Pancreas (tissue), 10 donors: ENCODE data around the gene UHRF1. TPM values are rescaled to one million over a fixed set of nuclear protein-coding genes. Genes with fewer than 3 reads are reported as not detected.
"Not testable (repeated sequence)": the region's sequence is repeated elsewhere in the genome, so short reads cannot be mapped to it uniquely, and the experiment has no call there.

Source experiments
- ATAC-seq, 4 donors: fragments of 200-7000 bp; cut with Tn5 transposase; one replicate each; pipeline versions ENCODE4 v1.8.0 to v1.9.1; 2020; ENCODE audit warnings: mild to moderate bottlenecking in 4 of 4, moderate library complexity in 4 of 4
- DNase-seq, 6 donors: peaks; one replicate each; pipeline ENCODE4 v3.0.0-alpha.2; 2020
- FAIRE-seq: peaks from 2 replicates; lab custom pipeline; 2012; peaks lifted over from hg19 to GRCh38; lab: Jason Lieb, UNC
- H3K27ac ChIP-seq, 4 donors: fragments of 200-600 bp; sonication (generic); 1 replicate in 3 of 4; 2 replicates in 1 of 4; pipeline versions ENCODE4 v1.5.0 to v1.8.0; 2020
- H3K27me3 ChIP-seq, 4 donors: fragments of 200-600 bp; one replicate each; pipeline ENCODE4 v1.8.0; 2021
- H3K36me3 ChIP-seq, 3 donors: fragments of 200-600 bp; sonication (generic) in 1 of 3; one replicate each; pipeline versions ENCODE4 v1.5.0 to v1.8.0; 2020 to 2021
- H3K4me1 ChIP-seq, 3 donors: fragments of 200-600 bp; one replicate each; pipeline ENCODE4 v1.8.0; 2021
- H3K4me3 ChIP-seq, 4 donors: fragments of 200-600 bp; sonication (generic) in 2 of 4; one replicate each; pipeline versions ENCODE4 v1.5.0 to v1.8.0; 2020 to 2021
- H3K9me3 ChIP-seq, 4 donors: fragments of 200-600 bp; one replicate each; pipeline ENCODE4 v1.8.0; 2021
- WGBS, 2 donors: extraction: QIAGEN DNeasy Blood & Tissue Kit; methylation state at CpG; one replicate each; pipeline ENCODE4 v1.1.7; 2013; 5-methylcytosine and 5-hydroxymethylcytosine counted together
- intact Hi-C, 3 donors: fragments of 100-400 bp; cut with DNase I; formaldehyde crosslinking; loops; one replicate each; pipeline versions ENCODE4 v1.11.1 to v1.14.2; 2022
- polyA plus RNA-seq, 2 donors: library from polyadenylated mRNA; stranded (reverse); fragments of 200-250 nt; gene quantifications; one replicate each; pipeline ENCODE4 v1.2.3, GENCODE V29; 2013
- total RNA-seq, 6 donors: library from RNA; stranded (reverse); fragmentation: NEBNext Ultra II Directional in 4 of 6; extraction: Animal tissue kit (Norgen Biotek cat#: 25700) in 4 of 6; gene quantifications; one replicate each; pipeline versions ENCODE4 v1.2.1 to v1.2.4, GENCODE V29; 2021 to 2023
- TF ChIP-seq, protein P1 (sequence below), 4 donors: fragments of 200-600 bp; sonication (generic) in 3 of 4; IDR thresholded peaks; one replicate each; pipeline versions ENCODE4 v1.5.0 to v1.8.0; 2021; ENCODE audit warnings: antibody characterized with exemption in 4 of 4
- donor health status: healthy with polysubstance abuse.
- donor health status: DM: no; HTN: no; CAD: no; lungs with moderate emphysema.
- donor health status: DM: no; HTN: no; CAD: no.
- donor health status: control.
- donor health status: control.
- donor health status: Bipolar disorder and iron deficiency.
- donor health status: DM: yes; HTN: yes; CAD: no.
- donor health status: DM: no; HTN: no; CAD: no.
- donor health status: DM: no; HTN: no; CAD: no.
- donor health status: DM: yes; HTN: yes; CAD: no.

UHRF1 gene
- total and polyA plus RNA-seq, 8 donors = 0.28 to 1.7 (median 0.84) TPM

DNA sequence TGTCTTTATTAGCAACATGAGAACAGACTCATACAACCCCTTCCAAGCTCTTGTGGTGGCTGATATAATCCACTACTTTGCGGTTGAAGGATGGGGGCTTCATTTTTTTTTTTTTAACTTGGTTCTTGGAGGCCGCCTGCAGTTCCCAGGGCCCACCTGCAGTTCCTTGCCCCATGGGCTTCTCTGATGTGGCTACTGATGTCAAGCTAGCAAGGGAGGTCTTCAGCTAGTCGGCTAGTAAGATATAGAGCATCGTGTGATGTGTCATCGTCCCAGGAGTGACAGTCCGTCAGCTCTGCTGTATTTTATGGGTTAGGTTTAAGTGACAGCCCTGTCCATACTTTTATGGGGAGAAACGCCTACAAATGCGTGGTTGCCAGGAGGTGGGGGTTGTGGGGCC is 26.1 kb downstream of the UHRF1 start:
- no peak overlapping the region for H3K4me3 ChIP-seq
- TF ChIP-seq, protein P1, sequence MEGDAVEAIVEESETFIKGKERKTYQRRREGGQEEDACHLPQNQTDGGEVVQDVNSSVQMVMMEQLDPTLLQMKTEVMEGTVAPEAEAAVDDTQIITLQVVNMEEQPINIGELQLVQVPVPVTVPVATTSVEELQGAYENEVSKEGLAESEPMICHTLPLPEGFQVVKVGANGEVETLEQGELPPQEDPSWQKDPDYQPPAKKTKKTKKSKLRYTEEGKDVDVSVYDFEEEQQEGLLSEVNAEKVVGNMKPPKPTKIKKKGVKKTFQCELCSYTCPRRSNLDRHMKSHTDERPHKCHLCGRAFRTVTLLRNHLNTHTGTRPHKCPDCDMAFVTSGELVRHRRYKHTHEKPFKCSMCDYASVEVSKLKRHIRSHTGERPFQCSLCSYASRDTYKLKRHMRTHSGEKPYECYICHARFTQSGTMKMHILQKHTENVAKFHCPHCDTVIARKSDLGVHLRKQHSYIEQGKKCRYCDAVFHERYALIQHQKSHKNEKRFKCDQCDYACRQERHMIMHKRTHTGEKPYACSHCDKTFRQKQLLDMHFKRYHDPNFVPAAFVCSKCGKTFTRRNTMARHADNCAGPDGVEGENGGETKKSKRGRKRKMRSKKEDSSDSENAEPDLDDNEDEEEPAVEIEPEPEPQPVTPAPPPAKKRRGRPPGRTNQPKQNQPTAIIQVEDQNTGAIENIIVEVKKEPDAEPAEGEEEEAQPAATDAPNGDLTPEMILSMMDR (IDR thresholded peaks at IDR 0.05) = no peak
- DNase-seq (no peak), ATAC-seq (no peak), FAIRE-seq (no peak)
- no peak overlapping the region for H3K27ac ChIP-seq
- no peaks in the 10 kb centered on the region for H3K36me3 ChIP-seq
- no peaks in the 10 kb centered on the region for H3K27me3 ChIP-seq
- no peaks in the 10 kb centered on the region for H3K9me3 ChIP-seq
- no peaks in the 10 kb centered on the region for H3K4me1 ChIP-seq
- 79 to 83% methylated on average over 8 of the region's 8 CpGs for WGBS, 2 donors
- intact Hi-C loops = no loop called here

DNA sequence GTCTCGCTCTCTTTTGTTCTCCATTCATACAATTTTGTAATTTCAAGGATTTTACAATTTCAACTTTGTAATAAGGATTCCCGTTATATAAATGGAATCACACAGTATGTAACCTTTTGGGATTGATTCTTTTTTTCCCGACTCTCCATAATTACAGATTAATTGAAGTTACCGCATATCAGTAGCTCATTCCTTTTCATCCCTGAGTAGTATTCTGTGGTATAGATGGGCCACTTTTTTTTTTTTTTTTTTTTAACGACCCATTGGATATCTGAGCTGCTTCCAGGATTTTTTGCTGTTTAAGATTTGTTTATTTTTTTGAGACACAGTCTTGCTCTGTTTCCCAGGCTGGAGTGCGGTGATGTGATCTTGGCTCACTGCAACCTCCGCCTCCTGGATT is 27.8 kb downstream of the UHRF1 start:
- no peaks in the 10 kb centered on the region for H3K27me3 ChIP-seq
- TF ChIP-seq, protein P1 (IDR thresholded peaks at IDR 0.05) = no peak
- no peak overlapping the region for H3K4me3 ChIP-seq
- no peak for FAIRE-seq
- WGBS, 2 donors = 87 to 89% methylated on average over 7 of the region's 7 CpGs
- no peak for ATAC-seq
- DNase-seq = no peak
- no peaks in the 10 kb centered on the region for H3K4me1 ChIP-seq
- H3K27ac ChIP-seq = no peak overlapping the region
- intact Hi-C loops = no loop called here
- H3K36me3 ChIP-seq = no peaks in the 10 kb centered on the region
- no peaks in the 10 kb centered on the region for H3K9me3 ChIP-seq

DNA sequence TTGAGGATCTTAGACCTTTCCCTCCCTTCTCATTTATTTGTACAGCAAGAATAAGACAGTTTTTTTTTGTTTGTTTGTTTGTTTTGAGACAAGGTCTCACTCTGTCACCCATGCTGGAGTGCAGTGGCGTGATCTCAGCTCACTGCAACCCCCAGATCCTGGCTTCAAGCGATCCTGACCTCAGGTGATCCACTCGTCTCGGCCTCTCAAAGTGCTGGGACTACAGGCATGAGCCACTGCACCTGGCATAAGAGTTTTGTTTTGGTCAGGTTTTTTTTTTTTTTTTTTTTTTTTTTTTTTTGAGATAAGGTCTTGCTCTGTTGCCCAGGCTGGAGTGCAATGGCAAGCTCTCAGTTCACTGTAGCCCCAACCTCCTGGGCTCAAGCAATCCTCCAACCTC is 29.2 kb downstream of the UHRF1 start:
- intact Hi-C loops, H3K4me3 ChIP-seq, ATAC-seq, FAIRE-seq, H3K36me3 ChIP-seq, H3K9me3 ChIP-seq, DNase-seq, H3K4me1 ChIP-seq, H3K27ac ChIP-seq, H3K27me3 ChIP-seq: not testable (repeated sequence)
- WGBS, 2 donors = 61 to 65% methylated on average over 4 of the region's 4 CpGs

DNA sequence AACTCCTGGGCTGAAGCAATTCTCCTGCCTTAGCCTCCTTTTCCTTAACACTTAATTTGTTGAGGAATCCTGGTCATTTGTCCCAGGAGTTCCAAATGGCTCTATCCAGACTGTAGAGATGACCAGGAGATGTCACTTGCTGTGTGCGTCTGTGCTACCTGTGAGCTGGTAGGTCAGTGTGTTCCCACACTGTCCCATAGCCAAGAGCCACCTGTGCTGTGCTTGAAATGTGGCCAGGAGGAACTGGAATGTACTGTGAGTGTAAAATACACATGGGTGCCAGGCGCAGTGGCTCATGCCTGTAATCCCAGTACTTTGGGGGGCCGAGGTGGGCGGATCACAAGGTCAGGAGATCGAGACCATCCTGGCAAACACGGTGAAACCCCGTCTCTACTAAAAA is 30.2 kb downstream of the UHRF1 start:
- H3K4me3 ChIP-seq = no peak overlapping the region
- 85 to 86% methylated on average over 7 of the region's 7 CpGs for WGBS, 2 donors
- no peak for FAIRE-seq
- H3K27ac ChIP-seq = no peak overlapping the region
- intact Hi-C loops = no loop called here
- no peaks in the 10 kb centered on the region for H3K36me3 ChIP-seq
- H3K27me3 ChIP-seq = no peaks in the 10 kb centered on the region
- no peak for DNase-seq
- H3K9me3 ChIP-seq = no peaks in the 10 kb centered on the region
- ATAC-seq = no peak
- no peaks in the 10 kb centered on the region for H3K4me1 ChIP-seq
- TF ChIP-seq, protein P1 (IDR thresholded peaks at IDR 0.05) = no peak

DNA sequence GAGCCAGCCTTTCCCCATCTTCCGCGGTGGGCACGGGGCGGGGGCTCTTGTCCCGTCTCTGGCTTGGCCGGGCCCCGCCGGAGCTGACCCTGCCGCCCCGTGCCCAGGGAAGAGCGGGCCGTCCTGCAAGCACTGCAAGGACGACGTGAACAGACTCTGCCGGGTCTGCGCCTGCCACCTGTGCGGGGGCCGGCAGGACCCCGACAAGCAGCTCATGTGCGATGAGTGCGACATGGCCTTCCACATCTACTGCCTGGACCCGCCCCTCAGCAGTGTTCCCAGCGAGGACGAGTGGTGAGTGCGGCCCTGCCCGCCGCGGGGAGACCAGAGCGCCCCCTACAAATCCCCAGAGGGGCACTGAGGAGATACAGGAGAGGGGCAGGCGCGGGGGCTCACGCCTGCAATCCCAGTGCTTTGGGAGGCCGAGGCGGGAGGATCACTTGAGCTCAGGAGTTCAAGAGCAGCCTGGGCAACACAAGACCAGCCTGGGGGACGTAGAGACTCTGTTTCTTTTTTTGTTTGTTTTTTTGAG is 32.4 kb downstream of the UHRF1 start:
- H3K27me3 ChIP-seq, H3K36me3 ChIP-seq, FAIRE-seq, H3K4me1 ChIP-seq, DNase-seq, H3K27ac ChIP-seq, ATAC-seq, H3K9me3 ChIP-seq, intact Hi-C loops, H3K4me3 ChIP-seq: not testable (repeated sequence)
- 96% methylated on average over 35 of the region's 35 CpGs for WGBS, 2 donors

DNA sequence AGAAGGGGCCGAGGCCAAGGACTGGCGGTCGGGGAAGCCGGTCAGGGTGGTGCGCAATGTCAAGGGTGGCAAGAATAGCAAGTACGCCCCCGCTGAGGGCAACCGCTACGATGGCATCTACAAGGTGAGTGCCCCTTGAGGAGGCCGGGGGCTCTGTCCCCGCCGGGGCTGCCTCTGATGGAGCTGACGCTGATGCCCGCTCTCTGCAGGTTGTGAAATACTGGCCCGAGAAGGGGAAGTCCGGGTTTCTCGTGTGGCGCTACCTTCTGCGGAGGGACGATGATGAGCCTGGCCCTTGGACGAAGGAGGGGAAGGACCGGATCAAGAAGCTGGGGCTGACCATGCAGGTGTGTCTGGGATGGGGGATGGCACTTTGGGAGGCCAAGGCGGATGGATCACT is 41.3 kb downstream of the UHRF1 start:
- H3K9me3 ChIP-seq, FAIRE-seq, H3K4me1 ChIP-seq, ATAC-seq, intact Hi-C loops, H3K27me3 ChIP-seq, DNase-seq, H3K27ac ChIP-seq, H3K36me3 ChIP-seq, H3K4me3 ChIP-seq: not testable (repeated sequence)
- 93 to 94% methylated on average over 21 to 23 of the region's 23 CpGs for WGBS, 2 donors
